ENCODE measurements around the gene NFATC1. TPM values are rescaled to one million over a fixed set of nuclear protein-coding genes. Genes with fewer than 3 reads are reported as not detected.
A peak's percentile ranks its signal among the peaks of the same experiment; 100 is the strongest.

NFATC1 gene
- total and polyA plus RNA-seq, 8 donors: 3.4 to 7.9 (median 4.4) TPM

DNA sequence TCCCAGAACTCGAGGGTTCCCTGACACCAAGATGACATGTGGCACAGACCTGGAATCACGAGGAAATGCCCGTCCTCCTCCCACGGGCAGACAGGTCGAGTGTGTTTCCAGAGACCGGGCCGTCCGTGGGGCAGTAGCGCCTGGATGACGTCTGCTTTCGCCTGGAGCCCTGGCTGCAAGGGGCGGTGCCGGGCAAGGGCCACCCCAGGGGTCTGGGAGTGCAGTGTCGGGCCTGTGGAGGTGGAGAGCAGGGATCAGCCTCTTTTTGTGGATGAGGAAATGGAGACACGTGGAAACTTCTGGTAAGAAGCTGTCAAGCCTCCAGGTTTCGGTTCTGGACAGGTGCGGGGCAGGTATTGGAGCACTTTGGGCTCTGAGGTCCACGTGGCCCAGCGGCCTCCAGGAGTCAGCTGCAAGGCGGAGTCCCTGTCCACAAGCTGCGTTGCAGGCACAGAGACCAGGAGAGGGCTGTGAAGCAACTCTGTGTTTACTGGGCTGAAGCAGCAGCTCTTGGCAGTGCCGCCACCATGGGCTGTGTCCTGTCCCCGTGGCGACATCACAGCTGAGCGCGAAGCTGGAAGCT is 25.6 kb downstream of the NFATC1 start:
- WGBS, 2 donors: 87 to 92% methylated on average over 26 of the region's 26 CpGs
- intact Hi-C loops (cut with DNase I): no loop called here
- TF ChIP-seq, protein P1, sequence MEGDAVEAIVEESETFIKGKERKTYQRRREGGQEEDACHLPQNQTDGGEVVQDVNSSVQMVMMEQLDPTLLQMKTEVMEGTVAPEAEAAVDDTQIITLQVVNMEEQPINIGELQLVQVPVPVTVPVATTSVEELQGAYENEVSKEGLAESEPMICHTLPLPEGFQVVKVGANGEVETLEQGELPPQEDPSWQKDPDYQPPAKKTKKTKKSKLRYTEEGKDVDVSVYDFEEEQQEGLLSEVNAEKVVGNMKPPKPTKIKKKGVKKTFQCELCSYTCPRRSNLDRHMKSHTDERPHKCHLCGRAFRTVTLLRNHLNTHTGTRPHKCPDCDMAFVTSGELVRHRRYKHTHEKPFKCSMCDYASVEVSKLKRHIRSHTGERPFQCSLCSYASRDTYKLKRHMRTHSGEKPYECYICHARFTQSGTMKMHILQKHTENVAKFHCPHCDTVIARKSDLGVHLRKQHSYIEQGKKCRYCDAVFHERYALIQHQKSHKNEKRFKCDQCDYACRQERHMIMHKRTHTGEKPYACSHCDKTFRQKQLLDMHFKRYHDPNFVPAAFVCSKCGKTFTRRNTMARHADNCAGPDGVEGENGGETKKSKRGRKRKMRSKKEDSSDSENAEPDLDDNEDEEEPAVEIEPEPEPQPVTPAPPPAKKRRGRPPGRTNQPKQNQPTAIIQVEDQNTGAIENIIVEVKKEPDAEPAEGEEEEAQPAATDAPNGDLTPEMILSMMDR (IDR thresholded peaks at IDR 0.05): no peak
- no peaks in the 10 kb centered on the region for H3K9me3 ChIP-seq
- no peaks in the 10 kb centered on the region for H3K4me1 ChIP-seq
- ATAC-seq (no peak), FAIRE-seq (no peak), DNase-seq (peak in 1 of 6 donors; percentile 57)
- H3K27me3 ChIP-seq: no peaks in the 10 kb centered on the region
- H3K36me3 ChIP-seq: no peaks in the 10 kb centered on the region
- no peak overlapping the region for H3K4me3 ChIP-seq
- H3K27ac ChIP-seq: no peak overlapping the region

DNA sequence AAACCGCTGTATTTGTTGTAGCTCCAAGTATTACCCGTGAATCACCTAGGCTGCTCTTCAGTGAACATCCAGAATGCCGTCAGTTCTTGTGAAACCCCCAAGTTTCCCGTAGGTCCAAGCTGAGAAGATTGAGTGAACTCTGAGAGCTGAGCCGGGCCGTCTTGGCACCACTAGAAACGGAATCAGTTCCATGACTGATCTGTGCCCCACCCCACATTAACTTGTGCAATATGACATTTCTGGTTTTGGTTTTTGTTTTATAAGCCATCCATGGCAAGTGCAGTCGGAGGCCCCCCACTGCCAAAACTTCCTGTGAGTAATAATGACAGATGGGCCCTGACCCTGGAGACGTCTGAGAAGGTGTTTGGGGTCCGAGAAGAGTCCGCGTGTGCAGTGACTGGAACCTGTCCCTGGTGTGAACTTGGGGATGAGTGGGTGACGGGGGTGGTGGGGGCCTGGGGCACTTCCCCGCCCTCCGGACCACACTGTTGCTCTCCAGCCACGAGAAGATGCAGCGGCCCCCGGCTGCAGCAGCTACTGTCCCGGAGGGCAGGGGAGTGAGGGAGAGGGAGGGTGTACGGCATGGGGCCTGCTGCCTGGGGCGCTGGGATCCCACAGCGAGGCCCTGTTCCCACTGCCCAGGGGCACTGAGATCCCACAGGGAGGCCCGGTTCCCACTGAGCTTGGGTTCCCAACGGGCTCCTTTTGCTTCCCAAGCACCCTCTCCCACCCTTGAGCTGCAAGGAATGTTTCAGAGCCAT is 26.5 kb downstream of the NFATC1 start:
- peak in 1 of 6 donors; percentile 50 for DNase-seq

DNA sequence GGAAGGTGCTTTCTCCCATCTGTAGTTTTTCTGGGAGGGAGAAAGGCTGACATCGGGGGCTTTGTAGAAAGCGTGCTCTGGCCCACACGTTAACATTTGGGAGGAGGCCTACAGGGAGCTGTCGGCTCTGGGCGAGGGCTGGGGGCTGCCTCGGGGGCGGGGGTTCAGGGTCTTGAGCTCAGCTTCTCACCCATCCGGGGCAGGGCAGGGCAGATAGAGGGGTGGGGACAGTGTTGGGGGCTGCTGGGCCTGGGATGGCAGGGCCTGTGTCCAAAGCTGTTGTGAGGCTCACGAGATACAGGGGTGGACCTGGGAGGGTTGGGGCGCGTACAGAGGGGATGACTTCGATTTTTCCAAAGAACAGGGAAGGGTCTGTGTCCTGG is 27.0 kb downstream of the NFATC1 start:
- no peak for FAIRE-seq
- WGBS, 2 donors: 85 to 93% methylated on average over 12 of the region's 12 CpGs
- TF ChIP-seq, protein P1 (IDR thresholded peaks at IDR 0.05): no peak
- ATAC-seq: no peak
- Histone ChIP-seq H3K4me1 (no peaks in the 10 kb centered on the region), H3K27ac (no peak overlapping the region), H3K27me3 (no peaks in the 10 kb centered on the region), H3K36me3 (no peaks in the 10 kb centered on the region), H3K9me3 (no peaks in the 10 kb centered on the region), H3K4me3 (no peak overlapping the region)
- intact Hi-C loops (cut with DNase I): no loop called here
- DNase-seq: peak in 1 of 6 donors; percentile 61

More for the DNA sequence above, 26.5 kb downstream of the NFATC1 start:
- no peak overlapping the region for H3K4me3 ChIP-seq
- 90 to 94% methylated on average over 24 of the region's 24 CpGs for WGBS, 2 donors
- no peak for FAIRE-seq
- intact Hi-C loops (cut with DNase I): no loop called here
- TF ChIP-seq, protein P1 (IDR thresholded peaks at IDR 0.05): no peak
- no peaks in the 10 kb centered on the region for H3K27me3 ChIP-seq
- H3K27ac ChIP-seq: no peak overlapping the region
- H3K4me1 ChIP-seq: no peaks in the 10 kb centered on the region
- H3K36me3 ChIP-seq: no peaks in the 10 kb centered on the region
- ATAC-seq: peak in 1 of 4 donors; percentile 24
- H3K9me3 ChIP-seq: no peaks in the 10 kb centered on the region

DNA sequence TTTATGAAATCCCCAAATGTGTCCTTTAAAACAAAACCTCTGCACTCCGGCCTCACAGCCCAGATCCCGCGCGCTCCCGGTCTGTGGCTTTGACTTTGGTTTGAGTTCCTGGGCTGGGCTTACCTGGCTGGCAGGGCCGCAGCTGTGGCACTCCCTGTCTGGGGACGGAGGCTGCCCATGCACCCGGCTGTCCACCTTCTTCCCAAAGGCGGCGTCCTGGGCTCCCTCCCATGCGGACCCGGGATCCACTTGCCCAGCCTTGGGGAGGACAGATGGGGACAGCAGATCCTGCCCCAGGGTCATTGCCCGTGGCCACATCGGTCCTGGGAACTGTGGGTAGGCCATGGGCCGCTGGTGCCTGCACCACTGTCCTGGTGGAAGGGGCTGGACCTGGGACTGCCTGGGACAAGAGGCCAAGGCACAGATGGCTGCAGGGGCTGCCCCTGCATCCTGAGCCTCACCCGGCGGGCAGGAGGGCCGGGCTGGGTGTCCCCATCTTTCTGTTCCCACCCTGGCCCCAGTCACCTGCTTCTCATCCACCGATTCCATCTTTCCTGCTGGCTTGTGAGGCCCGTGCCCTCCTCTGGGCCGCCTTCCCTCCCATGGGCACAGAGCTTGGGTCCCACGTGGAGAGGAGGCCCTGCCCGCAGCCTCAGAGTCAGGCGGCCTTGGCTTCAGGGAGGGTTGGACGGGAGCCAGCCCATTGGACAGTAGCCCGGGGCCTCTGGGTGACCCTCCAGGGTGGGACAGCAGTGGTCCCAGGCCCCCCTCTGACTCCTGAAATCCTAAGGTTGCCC is 27.7 kb downstream of the NFATC1 start:
- ATAC-seq (peak in 2 of 4 donors; percentile 31 to 46), DNase-seq (peak in 2 of 6 donors; percentile 51 to 80)
- WGBS, 2 donors: 85 to 87% methylated on average over 25 to 26 of the region's 26 CpGs

More for the DNA sequence above, 27.7 kb downstream of the NFATC1 start:
- Histone ChIP-seq H3K9me3 (no peaks in the 10 kb centered on the region), H3K27me3 (no peaks in the 10 kb centered on the region), H3K4me1 (no peaks in the 10 kb centered on the region), H3K36me3 (no peaks in the 10 kb centered on the region), H3K4me3 (no peak overlapping the region), H3K27ac (no peak overlapping the region)
- TF ChIP-seq, protein P1 (IDR thresholded peaks at IDR 0.05): no peak
- intact Hi-C loops (cut with DNase I): no loop called here
- no peak for FAIRE-seq
